Dendritic cell treated with granulocyte-macrophage colony-stimulating factor and Interleukin-4, amounts not matched to agents 40 ng/mL and 50 ng/mL, for 4 days (primary cell): ENCODE data around the gene NPHP4.

ENCODE experiments used
- H3K27ac Mint-ChIP-seq: one replicate; pipeline ENCODE4 v1.8.0; 2022; ENCODE audit warnings: mild to moderate bottlenecking, mixed read lengths
- H3K27me3 Mint-ChIP-seq: one replicate; pipeline ENCODE4 v1.8.0; 2022; ENCODE audit warnings: mild to moderate bottlenecking, mixed read lengths
- H3K36me3 Mint-ChIP-seq: one replicate; pipeline ENCODE4 v1.8.0; 2022; ENCODE audit warnings: low read depth, mixed read lengths
- H3K4me1 Mint-ChIP-seq: one replicate; pipeline ENCODE4 v1.8.0; 2022; ENCODE audit warnings: low read depth, mixed read lengths
- H3K4me3 Mint-ChIP-seq: one replicate; pipeline ENCODE4 v1.8.0; 2022; ENCODE audit warnings: mild to moderate bottlenecking, moderate library complexity, mixed read lengths
- H3K9me3 Mint-ChIP-seq: one replicate; pipeline ENCODE4 v1.8.0; 2022; ENCODE audit warnings: mixed read lengths
- intact Hi-C: fragments of 100-400 bp; cut with micrococcal nuclease; formaldehyde crosslinking; loops from one replicate; pipeline ENCODE4 v1.15.0; 2022

The NPHP4 gene

GRCh38 chr1:5916572-5917280 lies 75.5 kb downstream of the NPHP4 start:
- Mint-ChIP-seq H3K4me1 (no peaks in the 10 kb centered on the region), H3K27ac (no peak overlapping the region), H3K36me3 (peaks cover 9% of the 10 kb centered on the region), H3K27me3 (no peaks in the 10 kb centered on the region), H3K4me3 (no peak overlapping the region), H3K9me3 (no peaks in the 10 kb centered on the region)
- intact Hi-C loops: loop anchor here (5.0 kb wide), 1 partner anchor 404 kb away; no protein-coding TSS in a partner anchor

- peaks cover 7% of the 10 kb centered on the region for H3K36me3 Mint-ChIP-seq
- H3K27ac Mint-ChIP-seq: no peak overlapping the region
- no peaks in the 10 kb centered on the region for H3K27me3 Mint-ChIP-seq
- no peaks in the 10 kb centered on the region for H3K9me3 Mint-ChIP-seq
- no peak overlapping the region for H3K4me3 Mint-ChIP-seq
- no peaks in the 10 kb centered on the region for H3K4me1 Mint-ChIP-seq
- intact Hi-C loops: loop anchor here (5.0 kb wide), 1 partner anchor 404 kb away; no protein-coding TSS in a partner anchor
These were observed 76.3 kb downstream of the NPHP4 start for GRCh38 chr1:5915587-5916571.

GRCh38 chr1:5914676-5915365 lies 77.4 kb downstream of the NPHP4 start:
- no peaks in the 10 kb centered on the region for H3K27me3 Mint-ChIP-seq
- no peak overlapping the region for H3K27ac Mint-ChIP-seq
- H3K36me3 Mint-ChIP-seq: peaks cover 7% of the 10 kb centered on the region
- intact Hi-C loops: loop anchor here (5.0 kb wide), 1 partner anchor 403 kb away; no protein-coding TSS in a partner anchor
- no peaks in the 10 kb centered on the region for H3K4me1 Mint-ChIP-seq
- H3K4me3 Mint-ChIP-seq: no peak overlapping the region
- H3K9me3 Mint-ChIP-seq: no peaks in the 10 kb centered on the region

GRCh38 chr1:5913876-5914275 lies 78.3 kb downstream of the NPHP4 start:
- intact Hi-C loops: no loop called here
- Mint-ChIP-seq H3K9me3 (no peaks in the 10 kb centered on the region), H3K4me1 (no peaks in the 10 kb centered on the region)

GRCh38 chr1:5913078-5913845 lies 79.0 kb downstream of the NPHP4 start:
- Mint-ChIP-seq H3K36me3 (peaks cover 7% of the 10 kb centered on the region), H3K9me3 (no peaks in the 10 kb centered on the region), H3K4me3 (no peak overlapping the region), H3K27ac (no peak overlapping the region), H3K4me1 (no peaks in the 10 kb centered on the region), H3K27me3 (no peaks in the 10 kb centered on the region)
- intact Hi-C loops: no loop called here

More at GRCh38 chr1:5913876-5914275, 78.3 kb downstream of the NPHP4 start:
- H3K27me3 Mint-ChIP-seq: no peaks in the 10 kb centered on the region
- H3K36me3 Mint-ChIP-seq: peaks cover 7% of the 10 kb centered on the region
- no peak overlapping the region for H3K4me3 Mint-ChIP-seq
- no peak overlapping the region for H3K27ac Mint-ChIP-seq

- Mint-ChIP-seq H3K27ac (no peak overlapping the region), H3K9me3 (no peaks in the 10 kb centered on the region), H3K27me3 (no peaks in the 10 kb centered on the region), H3K36me3 (peaks cover 10% of the 10 kb centered on the region), H3K4me3 (no peak overlapping the region), H3K4me1 (no peaks in the 10 kb centered on the region)
- intact Hi-C loops: no loop called here
These were observed 80.4 kb downstream of the NPHP4 start for GRCh38 chr1:5911871-5912271.

GRCh38 chr1:5911157-5911556 lies 81.1 kb downstream of the NPHP4 start:
- no peaks in the 10 kb centered on the region for H3K9me3 Mint-ChIP-seq
- peaks cover 13% of the 10 kb centered on the region for H3K36me3 Mint-ChIP-seq
- H3K4me1 Mint-ChIP-seq: no peaks in the 10 kb centered on the region
- no peaks in the 10 kb centered on the region for H3K27me3 Mint-ChIP-seq
- intact Hi-C loops: no loop called here
- no peak overlapping the region for H3K27ac Mint-ChIP-seq
- no peak overlapping the region for H3K4me3 Mint-ChIP-seq

- Mint-ChIP-seq H3K27me3 (no peaks in the 10 kb centered on the region), H3K9me3 (no peaks in the 10 kb centered on the region), H3K27ac (no peak overlapping the region), H3K36me3 (peaks cover 13% of the 10 kb centered on the region), H3K4me3 (no peak overlapping the region), H3K4me1 (no peaks in the 10 kb centered on the region)
- intact Hi-C loops: no loop called here
These were observed 81.6 kb downstream of the NPHP4 start for GRCh38 chr1:5910666-5911065.

GRCh38 chr1:5910276-5910620 lies 82.0 kb downstream of the NPHP4 start:
- H3K27ac Mint-ChIP-seq: no peak overlapping the region

GRCh38 chr1:5909576-5910275 lies 82.5 kb downstream of the NPHP4 start:
- intact Hi-C loops: no loop called here
- Mint-ChIP-seq H3K4me3 (no peak overlapping the region), H3K36me3 (peaks cover 23% of the 10 kb centered on the region), H3K4me1 (no peaks in the 10 kb centered on the region), H3K27me3 (no peaks in the 10 kb centered on the region), H3K27ac (no peak overlapping the region), H3K9me3 (no peaks in the 10 kb centered on the region)

More at GRCh38 chr1:5910276-5910620, 82.0 kb downstream of the NPHP4 start:
- Mint-ChIP-seq H3K4me1 (no peaks in the 10 kb centered on the region), H3K9me3 (no peaks in the 10 kb centered on the region), H3K36me3 (peaks cover 17% of the 10 kb centered on the region), H3K4me3 (no peak overlapping the region), H3K27me3 (no peaks in the 10 kb centered on the region)
- intact Hi-C loops: no loop called here

- intact Hi-C loops: no loop called here
- H3K4me3 Mint-ChIP-seq: no peak overlapping the region
- no peaks in the 10 kb centered on the region for H3K9me3 Mint-ChIP-seq
- H3K27ac Mint-ChIP-seq: no peak overlapping the region
- peaks cover 29% of the 10 kb centered on the region for H3K36me3 Mint-ChIP-seq
- no peaks in the 10 kb centered on the region for H3K4me1 Mint-ChIP-seq
- H3K27me3 Mint-ChIP-seq: no peaks in the 10 kb centered on the region
These were observed 83.5 kb downstream of the NPHP4 start for GRCh38 chr1:5908461-5909375.

GRCh38 chr1:5907966-5908365 lies 84.3 kb downstream of the NPHP4 start:
- Mint-ChIP-seq H3K4me3 (no peak overlapping the region), H3K27ac (no peak overlapping the region), H3K36me3 (peaks cover 36% of the 10 kb centered on the region), H3K9me3 (no peaks in the 10 kb centered on the region), H3K27me3 (no peaks in the 10 kb centered on the region), H3K4me1 (no peaks in the 10 kb centered on the region)
- intact Hi-C loops: no loop called here
